Heart left ventricle (tissue), 13 donors: ENCODE data around the gene MAP3K9.

Experiments used
- POLR2A ChIP-seq, 2 donors: fragments of 450-650 bp; IDR thresholded peaks; one replicate each; pipeline ENCODE4 v1.6.1; 2017; ENCODE audit warnings: antibody characterized with exemption in 2 of 2, mild to moderate bottlenecking in 2 of 2, moderate library complexity in 2 of 2
- TF ChIP-seq, protein P1 (sequence below), 12 donors: fragments of 200-600 bp; sonication (generic) in 4 of 12; IDR thresholded peaks; one replicate each; pipeline versions ENCODE4 v1.5.0 to v1.8.0; 2018 to 2022; ENCODE audit warnings: antibody characterized with exemption in 12 of 12, mild to moderate bottlenecking in 5 of 12
- donor health status: ischemic (EF 13 %, LVEDD 7.1; RV severe dilation, severe dysfunction).
- donor health status: DM: no; HTN: yes; CAD: no.
- donor health status: DM: no; HTN: no; CAD: no.
- donor health status: ischemic (EF 25% LVEDD 6.9; RV normal size, moderate dysfunction).
- donor health status: ischemic (EF 25% LVEDD 5.7; RV mildly dilated, moderate dysfunction).
- donor health status: ischemic (EF 35%, LVEDD 5.7; RV mildly dilated, moderate dysfunction).
- donor health status: nonischemic (EF 11% LVEDD 7.7; RV severe dilation, severe dysfunction).
- donor health status: DM: yes; HTN: yes; CAD: no.
- donor health status: PGD.
- donor health status: ischemic (EF 29% LVEDD 5.4; RV normal size, mild dysfunction).
- donor health status: nonischemic (EF 23%, LVEDD 6.1; RV moderate dilation, normal function).

DNA sequence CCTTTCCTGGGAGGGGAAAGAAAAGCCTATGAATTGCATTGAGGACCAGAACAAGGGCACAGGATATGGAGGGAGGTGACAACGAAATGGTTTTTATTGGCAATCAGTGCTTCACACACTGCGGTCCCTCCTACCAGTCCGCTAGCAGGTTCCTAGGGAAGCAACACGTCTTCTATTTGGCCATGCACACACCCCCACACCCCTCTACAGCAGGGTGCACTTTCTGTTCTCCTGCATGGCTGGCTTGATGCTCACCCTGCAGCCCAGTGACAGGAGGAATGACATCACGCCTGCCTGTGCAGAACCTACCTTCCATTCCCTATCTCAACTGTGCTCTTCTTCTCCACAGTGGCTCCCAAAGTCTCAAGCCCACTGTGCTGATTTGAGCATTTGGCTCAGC is 109.7 kb downstream of the MAP3K9 start:
- TF ChIP-seq POLR2A (IDR thresholded peaks at IDR 0.05), result no peak
- TF ChIP-seq, protein P1, sequence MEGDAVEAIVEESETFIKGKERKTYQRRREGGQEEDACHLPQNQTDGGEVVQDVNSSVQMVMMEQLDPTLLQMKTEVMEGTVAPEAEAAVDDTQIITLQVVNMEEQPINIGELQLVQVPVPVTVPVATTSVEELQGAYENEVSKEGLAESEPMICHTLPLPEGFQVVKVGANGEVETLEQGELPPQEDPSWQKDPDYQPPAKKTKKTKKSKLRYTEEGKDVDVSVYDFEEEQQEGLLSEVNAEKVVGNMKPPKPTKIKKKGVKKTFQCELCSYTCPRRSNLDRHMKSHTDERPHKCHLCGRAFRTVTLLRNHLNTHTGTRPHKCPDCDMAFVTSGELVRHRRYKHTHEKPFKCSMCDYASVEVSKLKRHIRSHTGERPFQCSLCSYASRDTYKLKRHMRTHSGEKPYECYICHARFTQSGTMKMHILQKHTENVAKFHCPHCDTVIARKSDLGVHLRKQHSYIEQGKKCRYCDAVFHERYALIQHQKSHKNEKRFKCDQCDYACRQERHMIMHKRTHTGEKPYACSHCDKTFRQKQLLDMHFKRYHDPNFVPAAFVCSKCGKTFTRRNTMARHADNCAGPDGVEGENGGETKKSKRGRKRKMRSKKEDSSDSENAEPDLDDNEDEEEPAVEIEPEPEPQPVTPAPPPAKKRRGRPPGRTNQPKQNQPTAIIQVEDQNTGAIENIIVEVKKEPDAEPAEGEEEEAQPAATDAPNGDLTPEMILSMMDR (IDR thresholded peaks at IDR 0.05), result no peak
